HPDE6-E6E7 (cell line): ENCODE data around the gene ASB3.
"Not testable (repeated sequence)": the region's sequence is repeated elsewhere in the genome, so short reads cannot be mapped to it uniquely, and the experiment has no call there.

Source experiments
- DNase-seq: peaks from one replicate; pipeline ENCODE4 v3.0.0; 2011; ENCODE audit warnings: missing footprints; ENCODE audit errors: extremely low spot score

ASB3 gene

DNA sequence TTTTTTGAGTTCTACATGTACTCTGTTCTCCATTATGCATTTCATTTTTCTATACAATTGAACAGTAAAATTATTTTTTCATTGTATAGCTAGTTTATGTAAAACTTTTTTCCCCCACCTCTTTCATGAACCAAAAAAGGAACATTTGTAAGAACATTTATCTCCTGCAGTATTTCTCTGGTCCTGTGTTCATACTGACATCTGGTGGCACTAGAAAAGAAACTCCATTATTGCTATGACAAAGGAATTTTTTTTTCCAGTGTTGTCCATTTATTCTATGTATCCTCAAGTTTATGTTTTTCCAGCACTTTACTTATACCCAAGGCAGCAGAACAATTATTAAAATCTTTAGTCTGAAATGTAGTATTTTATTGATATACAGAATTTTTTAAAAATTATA, 46.6 kb downstream of the ASB3 start:
- DNase-seq = no peak

DNA sequence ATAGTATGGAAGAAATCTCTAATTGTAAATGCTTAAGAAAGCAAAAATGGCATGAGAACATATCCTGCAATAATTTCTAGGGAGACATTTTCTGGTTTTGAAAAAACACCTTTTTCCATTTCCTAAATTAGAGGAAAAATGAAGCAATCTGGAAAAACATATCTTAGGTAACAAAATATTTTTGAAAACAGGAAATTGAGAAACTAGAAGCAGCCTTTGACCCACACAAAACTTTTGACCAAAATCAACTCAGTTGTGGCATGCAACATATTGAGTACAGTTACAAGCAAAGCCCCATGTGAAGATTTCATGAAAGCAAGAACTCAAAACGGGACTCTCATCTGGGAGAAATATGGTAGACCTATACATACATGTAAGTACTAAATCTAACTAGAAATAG, 47.7 kb downstream of the ASB3 start:
- DNase-seq = no peak

DNA sequence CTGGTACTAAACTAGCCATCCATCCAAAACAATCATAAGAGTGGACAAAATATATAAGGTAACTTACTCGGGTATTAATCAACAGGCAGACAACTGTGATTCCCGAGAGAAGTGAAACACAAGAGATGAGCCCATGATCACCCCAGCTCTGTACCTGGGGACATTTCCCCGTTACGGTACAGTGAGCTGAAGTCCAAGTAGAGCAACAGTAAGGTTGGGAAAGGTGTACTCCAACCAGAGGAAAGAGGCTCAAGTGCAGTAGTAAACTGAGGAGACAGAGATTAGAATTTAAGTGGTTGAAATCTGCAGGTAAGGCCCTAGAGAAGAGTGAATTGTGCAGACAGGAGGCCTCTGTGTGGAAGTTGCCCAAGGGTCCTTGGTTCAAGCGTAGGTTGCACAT, 49.7 kb downstream of the ASB3 start:
- DNase-seq = no peak

DNA sequence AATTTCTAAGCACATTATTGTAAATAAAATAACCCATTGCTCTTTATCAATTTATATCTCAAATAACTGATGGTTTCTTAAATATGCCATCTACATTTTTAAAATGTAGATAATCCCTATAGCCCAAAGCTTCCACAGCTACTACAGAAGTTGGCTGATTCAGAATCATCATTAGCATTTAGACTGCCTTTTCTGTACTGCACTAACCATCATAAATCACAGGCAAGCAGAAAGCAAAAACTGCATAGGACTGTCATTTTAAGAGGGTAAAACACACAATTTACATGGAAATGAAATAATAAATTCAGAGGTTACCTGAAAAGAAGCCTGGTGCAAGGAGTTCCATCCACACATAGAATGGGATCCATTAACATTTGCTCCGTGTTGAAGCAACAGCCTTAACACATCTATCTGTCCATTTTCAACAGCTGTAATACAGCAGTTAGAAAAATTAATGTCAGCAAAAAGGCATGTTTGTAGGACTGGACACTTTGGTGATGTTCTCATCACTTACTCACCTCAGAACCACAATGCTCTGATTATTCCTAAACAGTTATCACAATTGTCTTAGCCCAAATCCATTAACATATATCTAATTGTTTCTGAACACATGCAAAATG, 57.5 kb downstream of the ASB3 start:
- no peak for DNase-seq

DNA sequence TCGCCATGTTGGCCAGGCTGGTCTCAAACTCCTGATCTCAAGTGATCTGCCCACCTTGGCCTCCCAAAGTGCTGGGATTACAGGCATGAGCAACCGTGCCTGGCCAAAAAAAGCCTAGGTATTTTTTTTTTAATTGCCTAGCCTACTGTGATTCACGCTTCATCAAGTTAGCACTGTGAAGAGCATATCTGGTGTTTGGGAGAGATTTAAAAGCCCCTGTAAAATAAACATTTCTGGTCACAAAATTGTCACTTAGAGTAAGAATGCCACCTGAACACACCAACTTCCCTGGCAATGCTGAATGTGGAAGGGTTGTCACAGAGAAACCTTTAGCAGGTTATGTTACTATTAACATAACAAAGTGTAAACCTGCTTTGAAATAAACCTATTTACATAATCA, 58.8 kb downstream of the ASB3 start:
- no peak for DNase-seq

DNA sequence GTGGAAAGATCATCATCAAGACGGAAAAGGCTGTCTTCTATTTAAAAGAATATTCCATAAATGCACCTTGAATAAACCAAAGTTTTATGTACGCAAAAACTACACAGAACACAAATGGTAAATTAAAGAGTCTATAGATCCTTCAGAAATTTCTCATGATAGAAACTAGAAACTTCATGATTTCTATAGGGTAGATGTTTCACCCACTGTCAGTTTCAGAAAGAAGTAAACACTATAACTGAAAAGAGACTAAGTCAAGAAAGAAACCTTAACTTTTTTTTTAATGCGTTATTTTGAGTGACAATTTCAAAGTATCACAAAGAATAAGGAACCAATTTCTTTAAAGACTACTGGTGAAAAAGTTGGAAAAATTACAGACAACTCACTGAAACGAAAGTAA, 61.1 kb downstream of the ASB3 start:
- no peak for DNase-seq

DNA sequence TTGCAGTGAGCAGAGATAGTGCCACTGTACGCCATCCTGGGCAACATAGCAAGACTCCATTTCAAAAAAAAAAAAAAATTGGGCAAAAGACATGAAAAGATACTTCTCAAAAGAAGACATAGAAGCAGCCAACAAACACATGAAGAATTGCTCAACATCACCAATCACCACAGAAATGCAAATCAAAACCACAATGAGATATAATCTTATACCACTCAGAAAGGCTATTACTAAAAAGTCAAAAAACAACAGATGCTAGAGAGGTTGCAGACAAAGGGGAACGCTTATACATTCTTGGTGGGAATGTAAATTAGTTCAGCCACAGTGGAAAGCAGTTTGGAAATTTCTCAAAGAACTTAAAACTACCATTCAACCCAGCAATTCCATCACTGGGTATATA, 62.2 kb downstream of the ASB3 start:
- DNase-seq = no peak

DNA sequence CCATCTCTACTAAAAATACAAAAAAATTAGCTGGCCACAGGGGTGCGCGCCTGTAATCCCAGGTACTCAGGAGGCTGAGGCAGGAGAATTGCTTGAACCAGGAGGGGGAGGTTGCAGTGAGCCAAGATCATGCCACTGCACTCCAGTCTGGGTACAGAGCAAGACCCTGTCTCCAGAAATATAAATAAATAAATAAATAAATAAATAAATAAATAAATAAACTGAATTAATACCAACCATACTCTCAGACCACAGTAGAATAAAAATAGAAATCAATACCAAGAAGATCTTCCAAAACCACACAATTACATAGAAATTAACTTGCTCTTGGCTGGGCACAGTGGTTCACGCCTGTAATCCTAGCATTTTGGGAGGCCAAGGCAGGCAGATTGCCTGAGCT, 65.8 kb downstream of the ASB3 start:
- not testable (repeated sequence) for DNase-seq

DNA sequence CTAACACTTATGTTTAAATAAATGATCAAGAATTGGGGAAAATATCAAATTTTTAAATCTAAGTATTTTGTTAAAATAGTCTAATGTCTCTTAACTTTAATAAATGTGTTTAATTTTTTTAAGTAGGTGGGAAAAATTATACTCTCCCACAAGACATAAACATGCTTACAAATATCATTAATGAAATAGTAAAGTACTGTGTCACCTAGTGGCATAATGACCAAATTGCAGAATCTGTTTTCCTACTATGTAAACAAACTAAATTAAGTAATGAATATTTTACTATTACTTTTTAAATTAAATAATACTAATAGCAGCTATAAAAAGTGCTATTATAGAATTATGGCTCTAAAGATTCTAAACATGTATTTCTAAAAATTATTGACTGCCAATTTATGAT, 71.2 kb downstream of the ASB3 start:
- no peak for DNase-seq

DNA sequence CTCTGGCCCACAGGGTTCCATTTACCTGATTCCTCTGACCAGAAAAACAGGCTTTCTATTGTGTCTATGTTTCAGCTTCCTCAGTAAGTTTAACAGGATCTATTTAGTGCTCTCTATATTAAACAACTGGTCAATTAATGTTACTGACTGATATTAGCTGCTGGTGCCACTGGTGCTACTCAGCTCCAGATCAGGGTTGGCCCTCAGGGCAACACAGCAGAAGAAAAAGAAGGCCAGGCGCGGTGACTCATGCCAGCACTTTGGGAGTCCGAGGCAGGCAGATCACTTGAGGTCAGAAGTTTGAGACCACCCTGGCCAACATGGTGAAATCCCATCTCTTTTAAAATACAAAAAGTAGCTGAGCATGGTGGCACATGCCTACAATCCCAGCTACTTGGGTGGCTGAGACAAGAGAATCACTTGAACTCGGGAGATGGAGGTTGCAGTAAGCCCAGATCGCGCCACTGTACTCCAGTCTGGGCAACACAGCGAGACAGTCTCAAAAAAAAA, 75.4 kb downstream of the ASB3 start:
- DNase-seq = no peak

DNA sequence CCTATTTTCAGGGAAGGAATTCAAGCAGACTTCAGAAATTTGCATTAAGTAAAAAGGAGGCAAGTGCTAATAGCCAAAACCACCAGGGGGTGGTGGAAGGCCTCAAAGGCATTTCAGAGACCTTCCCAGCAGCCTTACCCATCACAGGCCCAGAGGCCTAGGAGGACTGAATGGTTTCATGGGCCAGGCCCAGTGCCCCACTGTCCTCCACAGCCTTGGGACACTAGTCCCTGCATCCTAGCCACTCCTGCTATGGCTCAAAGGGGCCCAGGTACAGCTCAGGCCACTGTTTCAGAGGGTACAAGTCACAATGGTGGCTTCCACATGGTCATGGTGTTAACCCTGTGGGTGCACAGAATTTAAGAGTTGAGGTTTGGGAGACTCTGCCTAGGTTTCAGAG, 77.8 kb downstream of the ASB3 start:
- no peak for DNase-seq

DNA sequence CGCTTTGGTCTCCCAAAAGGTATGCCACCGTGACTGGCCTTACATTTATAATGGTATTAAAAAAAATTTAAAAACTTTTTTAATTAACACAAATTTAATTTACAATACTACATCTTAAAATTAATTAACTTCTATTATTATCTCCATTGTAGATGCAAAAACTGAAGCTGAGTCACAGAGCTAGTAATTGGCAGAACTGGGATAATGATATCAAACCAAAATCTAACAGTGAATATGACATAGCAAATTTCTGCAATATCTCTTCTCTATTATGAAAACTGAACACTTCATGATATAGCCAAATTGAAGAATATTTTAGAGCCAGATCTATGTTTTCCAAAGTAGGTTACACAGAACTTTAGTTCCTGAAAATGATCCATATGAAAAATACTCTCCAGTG, 85.5 kb downstream of the ASB3 start:
- no peak for DNase-seq

DNA sequence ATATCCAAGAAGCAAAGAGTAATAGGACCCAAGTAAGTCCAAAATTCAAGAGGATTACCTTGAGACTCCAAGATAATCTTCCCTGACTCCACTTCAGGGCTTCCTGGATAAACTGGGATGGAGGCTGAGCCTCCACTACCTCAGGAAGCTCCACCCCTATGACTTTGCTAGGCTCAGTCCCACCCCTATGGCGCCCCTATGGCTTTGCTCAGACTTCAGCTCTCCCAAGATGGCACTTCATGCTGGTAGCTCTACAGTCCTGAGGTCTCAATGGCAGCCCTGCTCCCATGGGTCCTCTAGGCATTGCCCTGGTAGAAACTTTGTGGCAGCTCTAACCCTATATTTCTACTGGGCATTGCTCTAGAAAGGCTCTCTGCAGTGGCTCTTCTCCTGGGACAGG, 89.1 kb downstream of the ASB3 start:
- no peak for DNase-seq

DNA sequence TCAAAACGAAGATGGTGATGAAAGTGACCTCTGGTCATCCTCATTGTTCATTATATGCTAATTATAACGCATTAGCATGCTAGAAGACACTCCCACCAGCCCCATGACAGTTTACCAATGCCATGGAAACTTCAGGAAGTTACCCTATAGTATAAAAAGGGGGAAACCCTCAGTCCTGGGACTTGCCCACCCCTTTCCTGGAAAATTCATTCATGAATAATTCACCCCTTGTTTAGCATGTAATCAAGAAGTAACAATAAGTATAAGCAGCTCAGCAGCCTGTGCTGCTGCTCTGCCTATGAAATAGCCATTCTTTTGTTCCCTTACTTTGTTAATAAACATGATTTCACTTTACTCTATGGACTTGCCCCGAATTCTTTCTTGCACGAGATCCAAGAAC, 89.7 kb downstream of the ASB3 start:
- no peak for DNase-seq

DNA sequence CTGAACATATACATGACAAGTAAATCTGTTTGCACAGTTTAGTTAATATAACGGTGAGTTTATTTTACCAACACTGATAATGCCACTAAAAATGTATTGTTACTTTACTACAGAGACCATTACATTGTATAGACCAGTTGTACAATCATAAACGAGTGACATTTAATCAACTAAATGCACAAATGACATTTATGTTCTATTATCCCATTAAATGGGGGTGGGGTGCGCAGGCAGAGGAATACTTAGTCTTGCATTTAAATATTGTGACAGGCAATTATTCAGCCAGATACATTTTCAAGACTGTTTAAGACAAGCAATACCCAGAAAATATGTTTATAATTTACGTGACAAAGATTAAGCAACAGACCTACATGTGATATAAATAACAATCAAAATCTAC, 91.2 kb downstream of the ASB3 start:
- no peak for DNase-seq

DNA sequence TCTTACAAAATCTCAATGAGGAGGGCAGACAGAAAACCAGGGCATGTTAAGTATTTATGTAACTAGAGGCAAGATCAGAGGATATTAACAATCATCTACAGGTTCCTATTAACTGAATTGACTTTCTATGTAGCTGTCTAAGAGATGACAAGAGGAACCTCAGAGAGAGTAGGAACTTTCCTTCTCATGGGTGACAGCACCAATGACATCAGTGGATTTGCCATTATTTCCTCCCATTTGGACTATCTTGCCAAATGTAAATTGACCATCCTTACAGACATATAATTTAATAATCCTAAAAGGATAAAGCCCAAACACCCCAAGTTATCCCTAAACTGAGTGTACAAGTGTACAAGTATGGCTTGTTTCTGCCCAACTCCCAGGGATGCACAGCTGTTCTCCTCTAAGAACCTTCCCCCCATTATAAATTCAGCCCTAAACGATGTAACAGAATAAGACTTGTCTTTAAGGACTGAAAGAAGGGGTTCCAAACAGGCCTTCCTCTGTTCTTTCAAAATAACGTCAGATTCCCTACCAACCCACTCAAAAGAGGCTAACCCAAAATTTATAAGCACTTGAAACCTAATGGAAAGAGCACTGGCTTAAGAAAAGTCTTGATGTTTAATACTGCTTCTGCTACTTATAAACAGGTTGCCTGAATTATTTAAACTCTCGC, 92.5 kb downstream of the ASB3 start:
- no peak for DNase-seq

DNA sequence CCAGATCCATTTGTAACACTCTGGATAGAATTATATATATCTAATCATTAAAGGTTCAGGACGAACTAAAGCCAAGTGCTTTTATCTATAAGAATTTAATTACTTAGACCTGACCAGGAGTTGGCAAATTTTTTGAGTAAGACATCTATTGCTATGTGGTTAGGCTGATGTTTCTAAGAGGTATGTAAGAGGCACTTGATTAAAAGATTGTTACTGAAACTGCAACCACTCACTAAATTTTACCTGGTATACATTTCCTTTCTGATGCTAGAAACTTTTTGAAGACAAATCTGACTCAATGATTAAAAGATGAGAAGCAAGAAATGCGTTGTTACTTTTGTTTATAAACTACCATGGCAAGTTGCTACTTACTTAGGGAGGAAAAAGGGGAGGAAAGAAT, 95.9 kb downstream of the ASB3 start:
- DNase-seq = no peak

DNA sequence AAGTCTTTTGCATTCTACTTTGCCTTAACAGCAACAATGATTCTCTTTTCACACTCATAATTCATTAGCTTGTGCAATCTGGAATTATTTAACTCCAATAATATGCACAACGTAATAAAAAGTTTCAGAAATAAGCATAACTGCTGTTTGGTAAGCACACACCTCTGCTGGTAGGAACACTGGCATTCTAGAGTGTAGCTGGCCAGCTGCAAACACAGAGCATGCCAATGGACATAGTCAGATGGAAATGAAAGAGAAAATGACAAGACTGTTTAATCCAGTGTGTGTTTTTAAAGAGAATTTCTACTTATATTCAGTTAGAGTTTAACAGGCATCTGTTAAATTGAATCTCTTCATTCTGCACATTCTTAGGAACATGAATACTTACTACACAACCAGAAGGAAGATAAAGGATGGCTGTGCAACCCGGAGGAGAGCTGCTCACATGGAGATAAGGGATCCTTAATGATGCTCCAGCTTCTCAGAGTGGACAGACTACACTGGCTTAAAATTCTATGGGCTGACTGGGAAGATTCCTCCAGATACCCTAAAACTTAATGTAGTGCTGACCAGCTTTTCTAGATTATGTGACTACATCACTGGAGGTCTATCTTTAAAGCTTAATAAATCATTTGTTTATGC, 113.8 kb downstream of the ASB3 start:
- DNase-seq = no peak

DNA sequence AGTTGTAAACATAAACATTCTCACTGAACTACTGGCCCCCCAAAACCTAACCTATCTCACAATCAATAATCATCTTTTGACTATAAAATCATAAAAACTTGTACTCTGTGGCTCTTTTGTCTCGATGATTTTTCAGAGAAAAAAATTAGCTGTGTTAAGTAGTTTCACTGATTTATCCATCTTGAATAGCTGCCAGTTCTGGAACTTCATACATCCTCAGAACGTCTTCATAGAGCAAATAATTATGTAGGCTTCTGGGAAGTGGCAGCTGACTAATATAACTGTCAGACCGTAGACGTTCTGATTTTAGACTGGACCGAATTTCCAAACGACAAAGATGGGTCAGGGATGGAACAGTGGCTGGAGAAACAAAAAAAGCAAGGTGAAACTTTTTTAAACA, 116.4 kb downstream of the ASB3 start:
- no peak for DNase-seq

DNA sequence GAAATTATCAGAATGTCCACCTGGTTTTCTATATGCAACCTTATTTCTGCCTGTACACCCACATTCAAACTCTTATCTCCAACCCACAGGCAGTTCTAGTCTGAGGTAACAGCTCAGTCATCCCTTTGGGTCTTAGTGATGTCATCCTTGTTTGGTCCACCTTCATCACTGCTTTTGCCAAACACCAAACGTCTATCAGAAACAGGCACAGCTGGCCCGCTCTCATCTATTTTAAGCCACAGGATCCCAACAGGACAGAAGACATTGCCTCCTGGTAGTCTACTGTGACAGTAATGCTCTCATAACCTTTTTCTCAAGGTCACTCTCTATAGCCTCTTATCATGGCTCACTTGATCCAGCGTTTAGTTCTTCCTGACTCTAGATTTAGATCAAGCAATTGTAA, 118.1 kb downstream of the ASB3 start:
- no peak for DNase-seq

DNA sequence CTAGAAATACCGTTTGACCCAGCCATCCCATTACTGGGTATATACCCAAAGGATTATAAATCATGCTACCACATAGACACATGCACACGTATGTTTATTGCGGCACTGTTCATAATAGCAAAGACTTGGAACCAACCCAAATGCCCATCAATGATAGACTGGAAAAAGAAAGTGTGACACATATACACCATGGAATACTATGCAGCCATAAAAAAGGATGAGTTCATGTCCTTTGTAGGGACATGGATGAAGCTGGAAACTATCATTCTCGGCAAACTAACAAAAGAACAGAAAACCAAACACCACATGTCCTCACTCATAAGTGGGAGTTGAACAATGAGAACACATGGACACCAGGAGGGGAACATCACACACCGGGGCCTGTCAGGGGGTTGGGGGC, 119.6 kb downstream of the ASB3 start:
- DNase-seq = not testable (repeated sequence)

DNA sequence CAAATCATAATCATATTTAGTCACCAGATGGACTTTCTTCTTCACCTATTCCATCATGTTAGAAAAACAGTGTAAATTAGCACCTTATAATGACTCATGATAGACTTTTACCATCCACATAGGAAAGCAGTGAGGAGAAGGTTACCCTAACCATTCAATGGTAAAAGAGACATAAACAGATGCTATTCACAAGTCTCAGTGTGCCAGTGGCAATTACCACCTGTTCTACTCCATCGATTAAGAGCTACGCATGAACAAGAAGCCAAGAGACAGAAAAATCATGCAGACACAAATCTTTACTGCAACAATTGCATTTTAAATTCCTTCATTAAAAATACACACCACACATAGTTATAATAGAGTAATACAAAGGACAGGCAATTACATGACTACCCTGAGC, 125.9 kb downstream of the ASB3 start:
- no peak for DNase-seq

DNA sequence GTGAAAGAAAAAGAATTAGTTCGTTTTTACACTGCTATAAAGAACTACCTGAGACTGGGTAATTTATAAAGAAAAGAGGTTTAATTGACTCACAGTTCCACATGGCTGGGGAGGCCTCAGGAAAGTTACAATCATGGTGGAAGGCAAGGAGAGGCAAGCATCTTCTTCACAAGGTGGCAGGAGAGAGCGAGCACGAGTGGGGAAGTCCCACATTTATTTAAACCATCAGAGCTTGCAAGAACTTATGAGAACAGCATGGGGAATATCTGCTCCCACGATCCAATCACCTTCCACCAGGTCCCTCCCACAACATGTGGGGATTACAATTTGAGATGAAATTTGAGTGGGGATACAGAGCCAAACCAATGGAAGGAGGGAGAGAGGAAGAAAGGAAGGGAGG, 128.3 kb downstream of the ASB3 start:
- not testable (repeated sequence) for DNase-seq
